ENCODE measurements around the gene PTPN1. TPM values are rescaled to one million over a fixed set of nuclear protein-coding genes. Genes with fewer than 3 reads are reported as not detected.

PTPN1 gene
- total and polyA plus RNA-seq, 10 donors: 20.5 to 84.9 (median 68.6) TPM

DNA sequence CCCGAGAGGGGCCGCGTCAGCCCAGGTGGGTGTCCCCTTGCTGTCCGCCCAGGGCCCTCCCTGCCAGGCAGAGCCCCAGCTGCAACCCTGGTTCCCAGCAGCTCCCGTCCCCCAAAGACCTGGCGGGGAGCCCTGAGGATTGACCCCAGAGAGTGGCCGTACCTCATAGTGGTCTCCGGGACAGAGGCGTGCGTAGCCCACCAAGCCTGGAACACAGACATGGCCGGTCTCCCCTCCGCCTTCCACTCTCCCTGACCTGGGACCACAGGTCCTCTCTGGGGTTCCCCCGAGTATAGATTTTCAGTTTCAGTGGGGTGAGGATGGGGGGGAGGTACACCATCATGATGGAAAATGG lies 98.5 kb downstream of the PTPN1 start:
- H3K27ac ChIP-seq: no peak overlapping the region
- DNase-seq: no peak
- TF ChIP-seq, protein P1, sequence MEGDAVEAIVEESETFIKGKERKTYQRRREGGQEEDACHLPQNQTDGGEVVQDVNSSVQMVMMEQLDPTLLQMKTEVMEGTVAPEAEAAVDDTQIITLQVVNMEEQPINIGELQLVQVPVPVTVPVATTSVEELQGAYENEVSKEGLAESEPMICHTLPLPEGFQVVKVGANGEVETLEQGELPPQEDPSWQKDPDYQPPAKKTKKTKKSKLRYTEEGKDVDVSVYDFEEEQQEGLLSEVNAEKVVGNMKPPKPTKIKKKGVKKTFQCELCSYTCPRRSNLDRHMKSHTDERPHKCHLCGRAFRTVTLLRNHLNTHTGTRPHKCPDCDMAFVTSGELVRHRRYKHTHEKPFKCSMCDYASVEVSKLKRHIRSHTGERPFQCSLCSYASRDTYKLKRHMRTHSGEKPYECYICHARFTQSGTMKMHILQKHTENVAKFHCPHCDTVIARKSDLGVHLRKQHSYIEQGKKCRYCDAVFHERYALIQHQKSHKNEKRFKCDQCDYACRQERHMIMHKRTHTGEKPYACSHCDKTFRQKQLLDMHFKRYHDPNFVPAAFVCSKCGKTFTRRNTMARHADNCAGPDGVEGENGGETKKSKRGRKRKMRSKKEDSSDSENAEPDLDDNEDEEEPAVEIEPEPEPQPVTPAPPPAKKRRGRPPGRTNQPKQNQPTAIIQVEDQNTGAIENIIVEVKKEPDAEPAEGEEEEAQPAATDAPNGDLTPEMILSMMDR (IDR thresholded peaks at IDR 0.05 in 8 of 11, conservative IDR thresholded peaks at IDR 0.05 in 3 of 11): no peak
- TF ChIP-seq POLR2AphosphoS5 (IDR thresholded peaks at IDR 0.05) (no peak), POLR2A (IDR thresholded peaks at IDR 0.05) (no peak)
- no peaks in the 10 kb centered on the region for H3K9me3 ChIP-seq
- peaks cover 0 to 15% (median 0%) of the 10 kb centered on the region in 7 donors for H3K27me3 ChIP-seq (replicated peaks in 1 of 7)
- H3K4me3 ChIP-seq: no peak overlapping the region
- no peaks in the 10 kb centered on the region for H3K4me1 ChIP-seq
- WGBS, 5 donors: 72 to 98% (median 95%) methylated on average over 6 to 13 of the region's 13 CpGs
- intact Hi-C loops (cut with DNase I; ENCODE audit: low total_unique reads): no loop called here
- peaks cover 0 to 23% (median 0%) of the 10 kb centered on the region in 6 donors for H3K36me3 ChIP-seq

DNA sequence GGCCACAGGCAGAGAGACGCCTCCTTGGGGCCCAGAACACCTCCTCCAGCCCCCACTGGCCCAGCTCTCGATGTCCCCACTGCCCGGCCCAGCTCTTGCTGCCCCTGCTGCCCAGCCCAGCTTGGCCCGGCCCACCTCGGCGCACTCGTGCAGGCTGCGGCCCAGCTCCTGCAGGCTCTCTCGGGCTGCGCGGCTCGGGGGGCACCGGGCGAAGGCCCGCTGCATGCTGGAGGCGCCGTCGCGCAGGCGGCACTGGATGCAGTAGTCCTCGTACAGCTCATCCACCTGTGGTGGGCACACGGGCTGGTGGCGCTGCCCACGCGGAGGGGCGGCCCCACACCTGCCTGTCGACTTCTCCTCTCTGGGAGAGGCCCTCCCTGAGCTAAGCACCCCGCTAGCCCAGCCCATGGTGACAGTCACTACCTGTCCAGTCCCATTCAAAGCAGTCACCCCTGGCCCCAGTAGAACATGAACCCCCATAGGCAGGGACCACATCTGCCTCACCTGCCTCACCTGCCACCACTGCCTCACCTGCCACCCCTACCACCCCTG lies 99.3 kb downstream of the PTPN1 start:
- H3K4me1 ChIP-seq: no peaks in the 10 kb centered on the region
- no peak for DNase-seq
- intact Hi-C loops (cut with DNase I; ENCODE audit: low total_unique reads): no loop called here
- no peak overlapping the region for H3K4me3 ChIP-seq
- H3K27ac ChIP-seq: no peak overlapping the region
- WGBS, 5 donors: 88 to 96% (median 90%) methylated on average over 6 to 28 of the region's 28 CpGs
- TF ChIP-seq POLR2AphosphoS5 (IDR thresholded peaks at IDR 0.05) (no peak), POLR2A (IDR thresholded peaks at IDR 0.05) (no peak)
- TF ChIP-seq, protein P1 (IDR thresholded peaks at IDR 0.05 in 8 of 11, conservative IDR thresholded peaks at IDR 0.05 in 3 of 11): no peak
- H3K36me3 ChIP-seq: peaks cover 0 to 23% (median 0%) of the 10 kb centered on the region in 6 donors
- H3K27me3 ChIP-seq (replicated peaks in 1 of 7): peaks cover 0 to 13% (median 0%) of the 10 kb centered on the region in 7 donors
- no peaks in the 10 kb centered on the region for H3K9me3 ChIP-seq

DNA sequence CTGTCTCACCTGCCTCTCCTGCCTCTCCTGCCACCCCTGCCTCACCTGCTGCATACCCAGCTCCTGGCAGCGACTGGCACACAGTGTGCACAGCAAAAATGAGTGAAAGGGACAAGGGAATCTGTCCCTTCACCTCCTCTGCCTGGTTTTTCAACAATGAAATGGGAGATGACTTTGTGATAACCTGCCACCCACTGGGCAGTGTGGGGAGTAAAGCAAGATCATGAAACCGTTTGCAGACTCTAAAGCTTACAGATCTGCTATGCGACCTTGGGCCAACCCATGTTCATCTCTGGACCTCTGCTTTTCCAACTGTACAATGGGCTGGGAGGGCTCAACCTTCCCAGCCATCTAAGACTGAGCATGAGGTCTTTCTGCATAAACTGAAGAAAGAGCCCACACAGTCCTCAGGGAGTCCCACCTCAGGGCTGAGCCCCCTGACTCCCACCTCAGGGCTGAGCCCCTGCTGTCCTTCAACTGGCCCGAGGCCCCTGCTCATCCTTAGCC lies 100.1 kb downstream of the PTPN1 start:
- H3K27me3 ChIP-seq (replicated peaks in 1 of 7): peaks cover 0 to 7% (median 0%) of the 10 kb centered on the region in 7 donors

More for the DNA sequence above, 100.1 kb downstream of the PTPN1 start:
- Histone ChIP-seq H3K9me3 (no peaks in the 10 kb centered on the region), H3K27ac (no peak overlapping the region), H3K4me3 (no peak overlapping the region), H3K36me3 (peaks cover 0 to 23% (median 0%) of the 10 kb centered on the region in 6 donors), H3K4me1 (peaks cover 0 to 2% (median 0%) of the 10 kb centered on the region in 6 donors)
- no peak for DNase-seq
- TF ChIP-seq, protein P1 (IDR thresholded peaks at IDR 0.05 in 8 of 11, conservative IDR thresholded peaks at IDR 0.05 in 3 of 11): no peak
- TF ChIP-seq POLR2A (IDR thresholded peaks at IDR 0.05): no peak
- no peak for TF ChIP-seq POLR2AphosphoS5 (IDR thresholded peaks at IDR 0.05)
- 71 to 78% (median 76%) methylated on average over 4 of the region's 4 CpGs for WGBS, 5 donors
- intact Hi-C loops (cut with DNase I; ENCODE audit: low total_unique reads): no loop called here
